NCI-H1092 (cell line): ENCODE data around the gene DNAJC16.
A peak's percentile ranks its signal among the peaks of the same experiment; 100 is the strongest.
"Not testable (repeated sequence)": the region's sequence is repeated elsewhere in the genome, so short reads cannot be mapped to it uniquely, and the experiment has no call there.

Experiments used
- DNase-seq: peaks from one replicate; lab custom pipeline; 2025; lab: John Stamatoyannopoulos, UW

Gene DNAJC16

DNA sequence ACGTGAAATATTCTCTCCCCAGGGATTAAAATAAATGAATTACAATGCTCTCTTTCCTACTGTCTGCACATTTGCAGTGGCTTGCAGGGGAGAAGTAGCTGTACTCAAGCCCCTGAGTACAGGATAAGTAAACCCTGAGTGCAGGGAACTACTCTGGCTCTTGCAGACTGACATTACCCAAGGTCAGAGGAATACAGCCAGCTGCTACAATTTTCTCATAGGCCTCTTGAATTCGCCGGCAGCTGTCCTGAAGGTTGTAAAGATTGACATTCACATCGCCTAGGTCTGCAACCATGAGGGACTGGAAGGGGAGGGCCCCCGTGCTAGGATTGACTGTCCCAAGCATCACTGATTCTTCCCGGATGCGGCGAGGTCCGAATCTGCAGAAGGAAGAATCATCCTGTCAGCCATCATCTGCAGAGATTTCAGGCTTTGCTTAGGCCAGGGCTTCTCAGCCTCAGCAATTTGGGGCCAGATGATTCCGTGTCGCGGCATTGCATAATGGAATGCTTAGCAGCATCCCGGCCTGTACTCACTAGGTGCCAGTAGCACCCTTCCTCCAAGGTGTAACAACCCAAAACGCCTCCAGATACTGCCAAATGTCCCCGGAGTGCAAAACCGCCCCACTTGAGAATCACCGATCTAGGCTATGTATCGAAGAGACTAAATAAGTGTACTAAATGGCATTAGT lies 56.5 kb downstream of the DNAJC16 start:
- DNase-seq, result no peak

DNA sequence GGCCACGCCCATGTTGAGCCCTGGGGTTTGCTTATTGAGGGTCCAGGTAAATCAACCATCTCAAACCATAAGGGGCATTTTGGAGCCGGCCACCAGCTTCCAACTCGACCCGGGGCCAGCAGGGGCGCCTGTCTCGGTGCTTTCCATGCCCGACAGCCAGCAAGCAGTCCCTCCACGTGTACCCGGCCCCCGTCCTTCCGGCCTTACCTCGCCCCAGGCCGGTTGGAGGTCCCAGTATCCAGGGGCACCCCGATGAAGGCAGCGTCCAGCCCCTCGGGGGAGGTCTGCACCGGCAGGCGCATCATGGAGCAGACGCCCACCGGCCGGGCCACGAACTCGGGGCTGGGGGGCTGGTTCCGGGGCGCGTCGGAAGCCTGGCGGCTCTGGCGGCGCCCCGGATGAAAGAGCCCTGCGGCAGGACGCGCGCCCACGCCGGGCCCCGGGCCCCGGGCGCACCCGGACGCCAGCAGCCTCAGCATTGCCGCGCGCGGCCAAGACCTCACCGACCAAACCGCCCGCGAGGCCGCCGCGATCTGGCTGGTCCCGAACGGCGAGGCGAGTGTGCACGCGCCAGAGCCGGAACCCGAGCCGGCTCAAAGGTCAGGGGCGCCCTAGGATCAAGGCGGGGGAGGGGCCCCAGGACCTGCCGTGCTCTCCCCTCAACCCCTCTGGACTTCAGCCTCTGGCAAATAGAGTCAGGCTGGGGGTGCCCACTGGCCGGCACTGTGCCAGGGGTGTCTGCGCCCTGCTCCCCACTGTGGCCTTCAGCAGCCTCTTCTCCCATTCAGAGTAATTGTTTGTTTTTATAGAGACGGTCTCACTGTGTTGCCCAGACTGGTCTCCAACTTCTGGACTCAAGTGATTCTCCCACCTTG lies 58.1 kb downstream of the DNAJC16 start, which contains the start of gene AGMAT:
Gene AGMAT (minus strand): TSS at position 563 of the 875 bp plus-strand sequence. CDS start 84 bp downstream, at position 479.
- no peak for DNase-seq

DNA sequence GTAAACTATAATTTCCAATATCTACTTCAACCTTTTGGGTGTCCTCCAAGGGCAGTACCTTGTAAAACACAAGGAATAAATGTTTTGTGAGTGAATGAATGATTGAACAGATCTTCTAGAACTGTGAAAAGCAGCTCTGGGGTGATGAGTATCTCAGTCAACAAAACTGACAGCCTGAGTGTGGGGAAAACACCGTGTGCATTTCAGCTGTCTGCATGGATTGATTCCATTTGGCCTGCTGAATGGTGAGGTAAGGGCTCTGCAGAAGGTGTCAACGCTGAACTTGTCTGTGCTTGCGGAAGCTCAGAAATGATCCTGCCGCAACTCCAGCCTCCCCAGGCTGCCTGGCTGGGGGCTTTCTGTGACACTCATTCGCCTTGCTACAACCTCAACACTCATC lies 65.6 kb downstream of the DNAJC16 start:
- DNase-seq, result no peak

GRCh38 chr1:15595809-15596617 lies 69.4 kb downstream of the DNAJC16 start:
- DNase-seq, result no peak

DNA sequence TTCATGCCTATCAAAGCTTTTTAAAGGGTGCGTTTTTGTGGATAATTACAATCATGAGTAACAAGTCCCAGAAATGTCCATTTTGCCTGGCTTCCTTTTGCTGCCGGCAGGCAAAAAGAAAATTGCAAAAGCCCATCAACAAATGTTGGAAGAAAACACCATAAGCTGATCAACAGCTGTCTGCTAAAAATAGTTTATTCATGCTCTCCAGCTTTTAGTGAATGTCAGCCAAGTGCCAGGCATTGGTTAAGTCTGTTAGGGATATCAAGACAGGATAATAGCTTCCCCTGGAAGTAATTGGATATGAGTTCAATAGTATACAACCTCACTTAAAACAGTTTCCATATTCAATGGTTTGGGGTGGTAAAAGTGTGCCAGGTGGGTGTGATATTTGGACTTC lies 71.8 kb downstream of the DNAJC16 start:
- no peak for DNase-seq

DNA sequence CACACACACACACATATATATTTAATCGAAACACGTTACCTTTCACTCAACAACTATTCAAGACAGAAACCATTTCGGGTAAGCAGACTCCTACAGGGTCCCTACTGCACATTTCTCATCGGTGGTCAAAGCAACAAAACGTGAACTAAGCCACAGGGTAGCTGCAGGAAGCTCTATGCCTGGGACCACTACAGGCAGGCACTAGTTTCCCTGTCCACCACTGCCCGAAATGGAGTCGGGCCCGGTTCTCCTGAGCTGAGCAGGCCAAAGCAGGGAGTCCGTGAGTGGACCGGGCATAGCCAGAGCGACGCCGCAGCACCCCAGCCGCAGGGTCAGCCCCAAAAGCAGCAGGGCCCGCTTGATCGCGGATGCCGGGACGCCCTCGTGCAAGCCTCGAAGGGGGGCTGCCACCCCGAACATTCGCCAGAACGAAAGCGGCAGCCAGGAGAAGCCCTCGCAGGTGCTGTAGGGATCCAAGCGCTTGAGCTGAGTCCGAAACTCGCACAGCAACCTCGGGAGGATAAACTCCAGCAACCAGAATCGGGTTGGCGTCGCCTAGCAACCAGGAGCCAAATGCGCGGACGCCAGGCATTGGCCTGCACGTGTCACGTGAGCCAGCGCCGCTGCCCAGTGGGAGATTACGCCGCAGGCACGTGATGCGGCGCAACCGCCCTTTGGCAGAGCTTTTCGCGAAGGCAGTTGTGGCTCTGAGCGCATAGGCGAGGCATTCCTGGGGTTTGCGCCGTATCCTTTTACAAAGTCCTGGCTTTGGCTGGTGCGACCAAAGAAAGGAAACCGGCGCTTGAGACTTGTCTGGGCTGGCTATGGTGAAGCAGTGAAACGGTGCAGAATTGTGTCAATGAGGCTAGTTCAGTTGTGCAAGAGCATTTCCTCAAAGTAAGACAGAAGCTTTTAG lies 76.7 kb downstream of the DNAJC16 start:
- DNase-seq, result peak; percentile 99

DNA sequence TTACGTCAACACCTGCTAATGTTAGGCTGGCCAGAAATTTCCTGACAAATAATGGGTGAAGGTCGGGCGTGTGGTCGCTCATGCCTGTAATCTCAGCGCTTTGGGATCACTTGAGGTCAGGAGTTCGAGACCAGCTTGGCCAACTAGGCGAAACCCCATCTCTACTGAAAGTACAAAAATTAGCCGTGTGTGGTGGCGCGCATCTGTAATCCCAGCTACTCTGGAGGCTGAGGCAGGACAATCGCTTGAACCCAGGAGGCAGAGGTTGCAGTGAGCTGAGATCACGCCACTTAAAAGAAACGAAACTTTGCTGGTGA lies 77.3 kb downstream of the DNAJC16 start:
- DNase-seq, result not testable (repeated sequence)

DNA sequence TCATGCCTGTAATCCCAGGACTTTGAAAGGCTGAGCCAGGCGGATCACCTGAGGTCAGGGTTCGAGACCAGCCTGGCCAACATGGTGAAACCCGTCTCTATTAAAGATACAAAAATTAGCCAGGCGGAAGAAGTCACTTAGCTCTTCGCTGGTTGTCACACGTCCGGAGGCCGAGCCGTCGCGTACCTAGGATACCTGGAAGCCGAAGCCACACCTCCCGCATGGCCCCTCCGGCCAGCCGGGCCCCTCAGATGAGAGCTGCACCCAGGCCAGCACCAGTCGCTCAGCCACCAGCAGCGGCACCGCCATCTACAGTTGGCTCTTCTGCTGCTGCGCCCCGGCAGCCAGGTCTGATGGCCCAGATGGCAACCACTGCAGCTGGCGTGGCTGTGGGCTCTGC lies 77.8 kb downstream of the DNAJC16 start:
- DNase-seq, result not testable (repeated sequence)

- no peak for DNase-seq
Measured at GRCh38 chr1:15605398-15606383, 79.0 kb downstream of the DNAJC16 start.

- DNase-seq, result no peak
Measured at GRCh38 chr1:15609631-15610030, 83.0 kb downstream of the DNAJC16 start.

GRCh38 chr1:15610167-15610566 lies 83.5 kb downstream of the DNAJC16 start:
- no peak for DNase-seq

- DNase-seq, result no peak
Measured at GRCh38 chr1:15616373-15617172, 89.9 kb downstream of the DNAJC16 start.

- peak; percentile 97 for DNase-seq
Measured at GRCh38 chr1:15617173-15618076, 90.8 kb downstream of the DNAJC16 start, which contains the start of gene DDI2. Gene DDI2, plus strand, starts transcription at chr1:15617458. Its CDS starts 213 bp downstream, at chr1:15617671.

- no peak for DNase-seq
Measured at GRCh38 chr1:15618077-15618654, 91.5 kb downstream of the DNAJC16 start.

GRCh38 chr1:15618655-15619525 lies 92.2 kb downstream of the DNAJC16 start:
- DNase-seq, result no peak

DNA sequence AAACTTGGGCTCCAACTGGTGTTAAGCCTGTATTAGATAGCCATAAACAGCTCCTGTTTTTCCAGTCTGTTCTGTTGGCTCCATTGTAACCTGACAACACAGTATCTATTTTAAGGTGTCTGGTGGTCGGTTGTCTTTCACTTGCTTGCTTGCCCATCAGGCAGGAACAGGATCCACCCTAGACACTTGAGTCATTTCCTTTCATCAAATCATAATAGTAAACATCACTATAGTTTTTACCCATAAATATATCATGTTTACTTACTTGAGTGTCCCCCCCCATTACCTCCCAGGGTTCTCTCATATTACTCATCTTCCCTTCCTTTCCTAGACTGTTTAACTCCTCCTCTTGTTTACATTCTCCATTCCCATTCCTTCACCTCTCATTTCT lies 93.5 kb downstream of the DNAJC16 start:
- no peak for DNase-seq
